NCI-H2171 treated with DMSO at 0.1 percent for 48 hours (cell line): ENCODE results near the gene AP5Z1.

Source experiments
- DNase-seq: peaks from one replicate; lab custom pipeline; 2025; lab: John Stamatoyannopoulos, UW

AP5Z1 gene

GRCh38 chr7:4766666-4767519, 8.5 kb upstream of the AP5Z1 start:
- no peak for DNase-seq

DNA sequence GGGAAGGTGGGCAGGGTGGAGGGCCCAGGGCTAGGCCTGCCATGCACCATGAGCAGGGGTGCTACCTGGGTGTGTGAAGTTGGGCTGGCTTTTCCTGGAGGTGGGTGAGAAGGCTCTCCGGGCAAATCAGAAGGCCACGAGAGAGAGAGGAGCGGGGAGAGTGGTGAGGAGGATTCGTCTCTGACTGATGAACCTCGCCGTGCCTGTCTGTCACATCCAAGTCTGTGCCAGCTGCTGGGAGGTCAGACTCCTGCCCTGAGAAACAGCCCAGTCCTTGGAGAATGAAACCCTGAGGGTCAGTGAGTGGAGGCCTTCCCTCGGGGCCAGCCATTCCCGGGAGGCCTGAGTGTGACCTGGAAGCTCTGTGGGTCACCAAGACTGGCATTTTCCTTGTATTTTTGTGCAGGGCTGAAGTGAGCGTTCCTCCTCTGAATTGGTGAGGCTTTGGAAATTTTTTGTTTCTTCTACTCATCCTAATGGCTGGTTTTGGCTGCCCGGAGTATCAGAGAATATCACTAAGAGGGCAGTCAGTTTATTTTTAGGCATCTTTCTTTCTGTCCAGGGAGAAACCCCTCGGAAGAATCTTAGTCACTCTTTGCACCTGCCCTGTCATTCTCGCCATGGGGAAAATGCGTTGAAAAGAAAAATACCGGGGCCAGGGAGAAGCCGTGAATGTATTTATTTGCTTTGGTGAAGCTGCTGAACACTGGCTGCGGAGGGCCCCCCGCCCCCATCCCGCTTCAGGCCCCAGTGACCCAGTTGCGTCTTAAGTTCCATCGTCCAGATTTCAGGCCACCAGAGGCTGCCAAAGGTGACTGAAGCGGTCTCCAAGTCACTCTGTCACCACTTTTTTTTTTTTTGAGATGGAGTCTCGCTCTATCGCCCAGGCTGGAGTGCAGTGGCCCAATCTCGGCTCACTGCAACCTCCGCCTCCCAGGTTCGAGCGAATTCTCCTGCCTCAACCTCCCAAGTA, 6.5 kb upstream of the AP5Z1 start:
- no peak for DNase-seq

- DNase-seq, result no peak
Observed at GRCh38 chr7:4769761-4770160, 5.7 kb upstream of the AP5Z1 start.

- no peak for DNase-seq
Observed at GRCh38 chr7:4770886-4771285, 4.5 kb upstream of the AP5Z1 start.

DNA sequence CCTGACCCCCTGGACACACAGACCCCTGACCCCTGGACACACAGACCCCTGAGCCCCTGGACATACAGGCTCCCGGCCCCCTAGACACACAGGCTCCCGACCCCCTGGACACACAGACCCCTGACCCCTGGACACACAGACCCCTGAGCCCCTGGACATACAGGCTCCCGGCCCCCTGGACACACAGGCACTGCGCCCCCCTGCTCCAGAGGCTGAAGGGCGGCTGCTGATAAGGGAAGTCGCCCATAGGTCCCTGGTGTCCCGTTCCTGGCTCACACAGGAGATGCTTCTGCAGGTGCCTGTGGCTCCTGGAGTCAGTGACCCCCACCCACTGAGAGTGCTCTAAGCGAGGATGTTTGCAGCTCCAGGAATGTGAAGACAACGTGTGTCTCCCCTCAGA, 3.7 kb upstream of the AP5Z1 start:
- no peak for DNase-seq

DNA sequence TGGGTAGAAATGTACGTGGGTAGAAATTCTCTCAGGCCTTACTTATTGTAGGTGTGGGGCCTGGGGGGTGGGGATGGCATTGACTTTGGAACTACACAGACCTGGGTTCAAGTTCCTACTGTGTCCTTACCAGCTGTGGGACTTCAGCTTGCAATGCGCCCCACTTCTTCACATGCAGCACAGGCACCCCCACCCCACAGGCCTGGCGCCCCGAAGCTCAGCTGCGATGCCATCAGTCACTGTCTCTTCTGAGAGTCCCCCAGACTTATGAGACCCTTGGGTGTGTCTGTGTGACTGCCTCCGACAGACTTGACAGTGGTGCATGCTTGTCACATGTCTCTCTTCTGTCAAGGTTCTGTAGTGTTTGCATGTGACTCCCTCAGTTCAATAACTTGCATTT, 3.1 kb upstream of the AP5Z1 start:
- no peak for DNase-seq

GRCh38 chr7:4774007-4774406, 1.4 kb upstream of the AP5Z1 start:
- DNase-seq, result no peak

DNA sequence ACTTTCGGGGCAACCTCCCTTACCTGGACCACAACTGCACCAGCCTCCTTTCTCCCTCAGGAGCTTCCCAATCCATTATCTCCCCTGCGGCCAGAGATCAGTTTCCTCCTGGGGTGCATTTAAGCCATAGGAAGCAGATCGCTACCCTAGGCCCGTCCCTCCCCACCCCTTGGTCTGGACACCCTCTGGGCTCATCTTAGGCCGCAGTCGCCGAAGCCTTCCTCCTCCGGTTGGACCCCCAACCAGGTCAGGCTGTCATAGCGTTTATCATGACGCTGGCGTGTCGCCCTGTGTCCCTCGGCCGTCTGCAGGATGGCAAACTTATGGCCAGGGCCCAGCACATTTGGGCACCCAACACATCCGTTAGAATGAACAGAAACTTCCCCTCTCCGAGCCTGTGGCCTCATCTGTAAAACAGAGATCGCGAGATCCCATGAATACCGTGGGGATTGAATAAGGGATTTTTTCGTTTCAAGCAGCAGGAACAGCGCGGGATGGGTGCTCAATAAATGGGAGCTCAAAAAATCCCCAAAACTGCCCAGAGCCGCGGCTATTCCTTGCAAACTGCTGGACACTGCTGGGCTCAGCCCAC, 669 bp upstream of the AP5Z1 start:
- peak; percentile 47 for DNase-seq

DNA sequence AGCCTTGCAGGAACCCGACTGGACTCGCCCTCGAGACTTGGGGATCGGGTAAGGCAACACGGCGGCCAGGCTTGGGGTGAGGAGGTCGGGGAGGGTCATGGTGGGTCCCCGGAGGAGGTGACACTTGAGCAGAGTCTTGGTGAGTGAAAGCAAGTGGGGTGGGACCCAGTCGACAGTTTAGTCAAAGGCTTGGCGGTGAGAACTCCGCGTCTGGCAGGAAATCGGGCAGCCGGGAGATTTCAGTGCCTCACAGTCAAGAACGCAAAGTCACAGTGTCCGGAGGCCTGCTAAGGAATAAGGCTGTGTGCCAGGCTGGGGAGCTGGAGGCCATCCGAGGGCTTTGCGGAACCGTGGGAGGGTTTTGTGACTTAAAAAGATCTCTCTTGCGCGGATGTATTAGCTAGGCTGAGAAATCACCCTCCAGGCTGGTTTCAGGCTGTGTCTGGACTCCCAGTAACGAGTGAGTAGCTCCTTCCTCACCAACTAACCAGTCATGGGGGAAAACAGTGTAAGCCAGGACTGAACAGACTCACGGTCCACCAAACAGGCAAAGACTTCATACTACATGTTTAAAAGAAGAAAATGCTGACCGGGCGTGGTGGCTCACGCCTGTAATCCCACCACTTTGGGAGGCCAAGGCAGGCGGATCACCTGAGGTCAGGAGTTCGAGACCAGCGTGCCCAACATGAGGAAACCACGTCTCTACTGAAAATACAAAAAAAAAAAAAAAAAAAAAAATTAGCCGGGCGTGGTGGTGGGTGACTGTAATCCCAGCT, 613 bp downstream of the AP5Z1 start:
- DNase-seq, result no peak

- no peak for DNase-seq
Observed at GRCh38 chr7:4779118-4779517, 3.7 kb downstream of the AP5Z1 start.

DNA sequence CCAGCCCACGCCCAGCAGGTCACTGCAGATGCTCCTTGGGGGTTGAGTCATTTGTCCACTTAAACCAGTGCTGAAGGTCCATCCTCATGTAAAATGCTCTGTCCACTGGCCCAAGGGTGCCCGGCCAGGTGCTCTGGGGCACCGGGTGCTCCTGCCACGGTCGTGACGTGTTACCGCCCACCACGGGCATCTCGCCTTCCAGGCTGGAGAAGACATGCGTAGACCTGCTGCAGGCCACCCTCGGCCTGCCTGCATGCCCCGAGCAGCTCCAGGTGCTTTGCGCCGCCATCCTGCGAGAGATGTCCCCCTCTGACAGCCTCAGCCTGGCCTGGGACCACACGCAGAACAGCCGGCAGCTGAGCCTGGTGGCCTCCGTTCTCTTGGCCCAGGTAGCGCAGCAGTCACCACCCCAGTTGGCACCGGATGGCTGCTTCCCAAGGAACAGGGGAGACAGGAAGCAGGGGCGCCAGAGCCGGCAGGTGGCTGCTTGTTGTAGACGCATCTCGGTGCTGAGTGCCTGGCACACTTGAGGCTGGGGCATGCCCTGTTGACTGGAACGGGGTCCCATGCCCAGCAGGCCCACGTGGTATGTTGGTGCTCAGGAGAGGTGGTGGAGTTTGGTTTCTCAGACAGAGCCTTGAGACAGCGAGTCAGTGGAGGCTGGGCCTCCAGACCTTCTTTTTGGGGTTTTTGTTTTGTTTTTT, 6.1 kb downstream of the AP5Z1 start:
- DNase-seq, result no peak

GRCh38 chr7:4782333-4783291, 7.2 kb downstream of the AP5Z1 start:
- DNase-seq, result no peak

DNA sequence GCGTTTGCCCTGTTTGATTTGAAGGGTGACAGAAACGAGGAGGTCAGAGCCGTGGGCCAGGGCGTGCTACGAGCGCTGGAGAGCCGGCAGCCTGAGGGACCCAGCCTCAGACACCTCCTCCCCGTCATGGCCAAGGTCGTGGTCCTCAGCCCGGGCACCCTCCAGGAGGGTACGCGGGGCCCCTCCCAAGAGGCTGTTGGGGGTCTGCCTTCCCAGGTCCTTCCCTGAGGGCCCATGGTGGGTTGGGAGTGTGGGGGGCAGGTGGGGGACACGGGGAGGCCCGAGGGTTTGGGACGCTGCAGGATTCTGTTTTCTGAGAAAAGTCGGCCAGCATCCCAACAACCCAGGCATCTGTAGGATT, 7.8 kb downstream of the AP5Z1 start:
- no peak for DNase-seq

- DNase-seq, result no peak
Observed at GRCh38 chr7:4783762-4784351, 8.4 kb downstream of the AP5Z1 start.

- no peak for DNase-seq
Observed at GRCh38 chr7:4784799-4785198, 9.4 kb downstream of the AP5Z1 start.

GRCh38 chr7:4785371-4785770, 9.9 kb downstream of the AP5Z1 start:
- DNase-seq, result no peak

DNA sequence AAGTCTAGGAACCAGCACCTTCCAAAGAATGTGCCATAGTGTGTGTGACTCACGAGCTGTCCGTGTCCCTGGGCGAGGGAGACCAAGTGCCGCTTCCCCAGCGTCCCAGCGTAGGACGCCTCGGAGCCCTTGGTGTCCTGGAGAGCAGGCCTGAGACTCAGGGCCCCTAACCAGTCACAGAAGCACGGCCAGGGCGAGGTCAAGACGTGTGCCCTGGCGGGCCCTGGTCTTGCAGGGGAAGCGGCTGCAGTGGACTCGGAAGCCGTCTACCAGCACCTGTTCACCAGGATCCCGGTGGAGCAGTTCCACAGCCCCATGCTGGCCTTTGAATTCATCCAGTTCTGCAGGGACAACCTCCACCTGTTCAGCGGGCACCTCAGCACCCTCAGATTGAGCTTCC, 10.6 kb downstream of the AP5Z1 start:
- DNase-seq, result no peak

DNA sequence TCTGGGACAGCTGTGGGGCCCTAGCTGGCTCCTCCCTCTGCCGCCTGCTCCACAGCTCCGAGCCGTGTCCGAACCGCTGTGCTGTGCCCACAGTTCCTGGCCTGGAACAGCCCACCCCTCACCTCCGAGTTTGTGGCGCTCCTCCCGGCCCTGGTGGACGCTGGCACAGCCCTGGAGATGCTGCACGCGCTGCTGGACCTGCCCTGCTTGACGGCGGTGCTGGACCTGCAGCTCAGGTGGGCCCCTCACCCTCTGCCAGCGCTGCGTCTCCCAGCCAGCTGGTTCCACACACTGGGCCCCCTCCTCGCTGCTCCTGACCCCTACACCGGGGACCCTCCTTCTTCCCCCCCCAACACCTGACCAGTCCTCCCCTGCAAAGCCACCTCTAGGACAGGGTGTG, 12.1 kb downstream of the AP5Z1 start:
- DNase-seq, result no peak

- no peak for DNase-seq
Observed at GRCh38 chr7:4787947-4788626, 12.7 kb downstream of the AP5Z1 start.
